Endothelial cell of umbilical vein (primary cell): ENCODE data around the gene RPS6KA4. TPM values are rescaled to one million over a fixed set of nuclear protein-coding genes. Genes with fewer than 3 reads are reported as not detected.

ENCODE experiments used
- BruUV-seq: library from RNA; stranded (reverse); fragments of 400-500 nt; replicated peaks from 2 replicates; lab custom pipeline; 2021; lab: Mats Ljungman, UMichigan
- CTCF ChIA-PET: fragments of 300-600, 350-600 bp; sonication (Branson Sonifier 250); formaldehyde crosslinking; loops from one replicate; lab custom pipeline; 2021; ENCODE audit warnings: antibody characterized with exemption, inconsistent platforms; lab: Charles Lee
- POLR2A ChIA-PET: fragments of 300-600, 350-600 bp; sonication (Branson Sonifier 250); formaldehyde crosslinking; loops from one replicate; lab custom pipeline; 2021; ENCODE audit warnings: antibody characterized with exemption, inconsistent platforms; lab: Charles Lee
- DNase-seq: peaks from one replicate; pipeline ENCODE4 v3.0.0-alpha.2; 2011; ENCODE audit warnings: low read depth, low spot score
- FAIRE-seq: peaks from 2 replicates; lab custom pipeline; 2011; peaks lifted over from hg19 to GRCh38; lab: Jason Lieb, UNC
- H2AFZ ChIP-seq: 2 replicates; pipeline ENCODE4 v1.6.0; 2012; ENCODE audit warnings: low read depth, low read length, control low read depth, inconsistent platforms
- H3K27ac ChIP-seq: 2 replicates; pipeline ENCODE4 v1.5.1; 2011; ENCODE audit warnings: low read depth, mild to moderate bottlenecking, control low read depth, low read length, moderate library complexity; ENCODE audit not compliant: insufficient read depth
- H3K27me3 ChIP-seq, 2 experiments: 2 replicates each; pipeline versions ENCODE4 v1.6.0 to v1.6.1; 2011; ENCODE audit warnings: low read length in 2 of 2, mixed read lengths in 1 of 2; ENCODE audit not compliant: control insufficient read depth in 2 of 2, insufficient read depth in 2 of 2
- H3K36me3 ChIP-seq, 2 experiments: 2 replicates in 1 of 2; 3 replicates in 1 of 2; pipeline ENCODE4 v1.5.1; 2011; ENCODE audit warnings: low read length in 2 of 2, mild to moderate bottlenecking in 1 of 2, moderate library complexity in 1 of 2; ENCODE audit not compliant: control insufficient read depth in 2 of 2, insufficient read depth in 2 of 2; ENCODE audit errors: extremely low read depth in 1 of 2
- H3K4me1 ChIP-seq: 3 replicates; pipeline ENCODE4 v1.5.1; 2011; ENCODE audit warnings: mild to moderate bottlenecking, low read length; ENCODE audit not compliant: control insufficient read depth, insufficient read depth; ENCODE audit errors: extremely low read depth
- H3K4me2 ChIP-seq: 2 replicates; pipeline ENCODE4 v1.6.1; 2011; ENCODE audit warnings: low read length, control low read depth, mixed read lengths; ENCODE audit not compliant: insufficient read depth
- H3K4me3 ChIP-seq, 3 experiments: fragments of 200-600 bp in 1 of 3; sonication (generic), shearing (Covaris generic) in 1 of 3; replicated peaks in 1 of 3; 2 replicates each; pipeline ENCODE4 v1.5.1; 2011 to 2016; ENCODE audit warnings: control low read depth in 3 of 3, low read length in 3 of 3, mild to moderate bottlenecking in 2 of 3, inconsistent platforms in 1 of 3, low read depth in 1 of 3, moderate library complexity in 1 of 3; ENCODE audit not compliant: insufficient read depth in 1 of 3
- H3K79me2 ChIP-seq: 2 replicates; pipeline ENCODE4 v1.6.0; 2012; ENCODE audit warnings: low read length, inconsistent platforms; ENCODE audit not compliant: control insufficient read depth, insufficient read depth
- H3K9ac ChIP-seq: replicated peaks from 2 replicates; pipeline ENCODE3; 2011; ENCODE audit warnings: low read length, control low read depth; ENCODE audit not compliant: insufficient read depth; ENCODE audit errors: extremely low read depth
- H3K9me1 ChIP-seq: replicated peaks from 3 replicates; pipeline ENCODE4 v1.6.0; 2011; ENCODE audit warnings: mild to moderate bottlenecking, low read length; ENCODE audit not compliant: control insufficient read depth, insufficient read depth; ENCODE audit errors: extremely low read depth
- H3K9me3 ChIP-seq: replicated peaks from 2 replicates; pipeline ENCODE4 v1.5.1; 2012; ENCODE audit warnings: low read length, inconsistent platforms; ENCODE audit not compliant: control insufficient read depth, insufficient read depth
- H4K20me1 ChIP-seq: replicated peaks from 2 replicates; pipeline ENCODE3; 2011; ENCODE audit warnings: mild to moderate bottlenecking, low read length; ENCODE audit not compliant: control insufficient read depth, insufficient read depth; ENCODE audit errors: extremely low read depth
- CTCF ChIP-seq, 2 donors: IDR thresholded peaks; 1 replicate in 1 of 2; 2 replicates in 1 of 2; pipeline ENCODE4 v1.5.1; 2011; ENCODE audit warnings: low read length in 2 of 2, mild to moderate bottlenecking in 2 of 2, moderate library complexity in 2 of 2, control low read depth in 1 of 2, inconsistent platforms in 1 of 2, low read depth in 1 of 2; ENCODE audit not compliant: insufficient read depth in 1 of 2; ENCODE audit errors: extremely low read depth in 1 of 2
- FOS ChIP-seq: IDR thresholded peaks from 2 replicates; pipeline ENCODE4 v1.6.1; 2011; ENCODE audit warnings: mild to moderate bottlenecking, low read length, moderate library complexity, borderline replicate concordance; ENCODE audit not compliant: insufficient read depth
- JUN ChIP-seq: IDR thresholded peaks from 2 replicates; pipeline ENCODE4 v1.6.1; 2011; ENCODE audit warnings: borderline replicate concordance, low read depth; ENCODE audit not compliant: insufficient read length, insufficient read depth
- MAX ChIP-seq: IDR thresholded peaks from 2 replicates; pipeline ENCODE4 v1.6.1; 2011; ENCODE audit not compliant: insufficient read depth, insufficient read length
- MYC ChIP-seq: IDR thresholded peaks from one replicate; pipeline ENCODE4 v1.6.1; 2011; ENCODE audit warnings: mild to moderate bottlenecking, low read depth, low read length
- POLR2A ChIP-seq: IDR thresholded peaks from 2 replicates; pipeline ENCODE4 v1.6.1; 2012; ENCODE audit warnings: low read depth, mild to moderate bottlenecking, control low read depth, low read length
- POLR2AphosphoS5 ChIP-seq: IDR thresholded peaks from 2 replicates; pipeline ENCODE4 v1.6.1; 2012; ENCODE audit warnings: low read depth, mild to moderate bottlenecking, control low read depth, low read length, moderate library complexity; ENCODE audit not compliant: insufficient read depth
- dilution Hi-C: fragments of 300-500 bp; cut with MboI; formaldehyde crosslinking; loops from one replicate; pipeline ENCODE4 v1.15.0; 2019; ENCODE audit warnings: low sequenced_read_pairs; ENCODE audit not compliant: extremely low pct_ligation_motif_present
- intact Hi-C: fragments of 100-400 bp; cut with micrococcal nuclease; formaldehyde crosslinking; loops from one replicate; pipeline ENCODE4 v1.10.0; 2022
- polyA plus RNA-seq, 4 experiments: library from polyadenylated mRNA; depleted of rRNA in 3 of 4; stranded (reverse) in 3 of 4; unstranded in 1 of 4; fragments of >200 nt; gene quantifications; 2 replicates each; pipeline versions ENCODE4 v1.2.1 to v1.2.3, GENCODE V29; 2011 to 2012; ENCODE audit warnings: missing spikeins in 1 of 4
- total RNA-seq: library from RNA; stranded (reverse); gene quantifications from 2 replicates; pipeline ENCODE4 v1.2.3, GENCODE V29; 2021

The RPS6KA4 gene
- total and polyA plus RNA-seq, 2 donors (not counting 3 experiments of a cell fraction or from before 2014, with no cell fraction given): 26.5 to 44.1 TPM

GRCh38 chr11:64317961-64318765, 40.8 kb upstream of the RPS6KA4 start, which contains the start of gene PRDX5:
Gene PRDX5, plus strand, starts transcription at chr11:64318121. Its CDS starts 95 bp downstream, at chr11:64318216.
- ChIA-PET CTCF (interaction anchor here (0.5 to 3.6 kb wide), 24 partner anchors 9 to 581 kb away, joined by 3 to 72 read pairs (median 6); partner anchors contain the start of genes BAD, CATSPERZ, CCDC88B and ESRRA), POLR2A (interaction anchor here (0.6 to 2.1 kb wide), 7 partner anchors 9 to 137 kb away, joined by 3 to 6 read pairs (median 5); partner anchors contain the start of genes NUDT22, STIP1 and TRPT1)
- no peaks in the 10 kb centered on the region for H4K20me1 ChIP-seq
- TF ChIP-seq POLR2AphosphoS5 (peak; percentile 87), MYC (no peak), POLR2A (peak; percentile 64), MAX (no peak), CTCF (IDR thresholded peaks at IDR 0.05; ENCODE audit: extremely low read depth in 1 of 2, insufficient read depth in 1 of 2, low read depth in 1 of 2, low read length in 2 of 2) (peak in 1 of 2 donors; percentile 32), FOS (no peak), JUN (no peak)
- peak within 1 kb of the TSS; percentile 57 to 76 (median 75) for H3K4me3 ChIP-seq
- H2AFZ ChIP-seq: peak within 1 kb of the TSS; percentile 65
- no peaks in the 10 kb centered on the region for H3K9me1 ChIP-seq
- H3K4me2 ChIP-seq: peak within 1 kb of the TSS; percentile 87
- H3K79me2 ChIP-seq: peaks cover 4% of the 10 kb centered on the region
- FAIRE-seq (no peak), DNase-seq (peak; percentile 96)
- H3K27ac ChIP-seq: peak within 1 kb of the TSS; percentile 87
- dilution Hi-C loops: no loop called here
- intact Hi-C loops: loop anchor here (1.0 to 2.0 kb wide), 5 partner anchors 13 to 48 kb away; partner anchors contain the start of genes ESRRA and RPS6KA4
- peak within 1 kb of the TSS; percentile 77 for H3K9ac ChIP-seq
- H3K27me3 ChIP-seq: no peaks in the 10 kb centered on the region
- BruUV-seq: TSS peak; percentile 44
- H3K9me3 ChIP-seq: no peaks in the 10 kb centered on the region
- H3K4me1 ChIP-seq: peaks cover 10% of the 10 kb centered on the region
- H3K36me3 ChIP-seq: peaks cover 2 to 18% of the 10 kb centered on the region in 2 experiments
